HG03354 (cell line): ENCODE measurements around the gene CTSV.
A peak's percentile ranks its signal among the peaks of the same experiment; 100 is the strongest.
"Not testable (repeated sequence)": the region's sequence is repeated elsewhere in the genome, so short reads cannot be mapped to it uniquely, and the experiment has no call there.

ENCODE experiments used
- ATAC-seq: cut with Tn5 transposase; IDR thresholded peaks from one replicate; pipeline ENCODE4 v1.9.1; 2021; ENCODE audit warnings: mild to moderate bottlenecking; ENCODE audit not compliant: unreplicated experiment, poor library complexity, severe bottlenecking

CTSV gene

DNA sequence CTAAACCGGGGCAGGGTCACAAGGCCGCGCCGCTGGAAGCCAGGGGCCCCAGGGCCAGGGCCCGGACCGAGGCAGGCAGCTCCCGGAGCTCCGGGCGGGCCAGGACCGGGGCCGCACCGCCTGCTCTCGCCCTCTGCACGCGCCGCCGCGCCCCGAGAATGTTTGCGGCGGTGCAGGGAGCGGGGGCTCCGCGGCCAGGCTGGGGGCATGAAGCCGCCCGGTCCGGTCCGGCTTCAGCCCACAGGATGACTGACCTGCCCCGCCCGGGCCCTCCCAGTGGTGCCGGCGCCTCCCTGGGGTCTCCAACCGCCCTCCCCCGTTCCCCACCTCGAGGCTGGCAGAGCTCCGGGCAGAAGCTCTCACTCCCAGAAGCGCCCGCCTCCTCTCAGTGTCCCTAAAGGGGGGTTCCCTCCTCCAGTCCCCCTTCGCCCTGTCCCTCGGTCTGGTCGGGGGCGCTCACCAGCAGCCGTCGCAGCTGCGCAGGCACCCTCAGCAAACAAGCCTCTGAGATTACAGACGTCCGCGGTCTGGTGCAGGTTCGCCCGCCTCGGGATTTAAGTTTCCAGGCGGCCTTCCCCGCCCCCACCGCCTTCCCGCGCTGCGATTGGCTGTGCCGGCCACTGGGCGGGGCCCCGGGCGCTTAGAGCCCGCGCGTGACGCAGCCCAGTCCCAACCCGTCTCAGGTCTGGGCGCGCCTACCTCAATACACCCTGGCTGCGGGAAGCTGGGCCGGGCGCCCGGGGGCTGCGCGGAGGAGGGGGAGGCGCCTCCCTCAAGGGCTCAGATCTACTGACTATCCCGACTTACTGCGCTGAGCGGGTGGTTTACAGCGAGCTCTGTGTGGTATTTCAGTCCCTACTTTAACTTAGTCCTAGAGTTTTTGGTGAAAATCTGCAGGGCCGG lies at the start of gene CTSV:
TSS of gene CTSV (minus strand) at position 532 of the 903 bp plus-strand sequence. CDS start 1,099 bp downstream, outside the sequence.
- peak; percentile 98 for ATAC-seq

DNA sequence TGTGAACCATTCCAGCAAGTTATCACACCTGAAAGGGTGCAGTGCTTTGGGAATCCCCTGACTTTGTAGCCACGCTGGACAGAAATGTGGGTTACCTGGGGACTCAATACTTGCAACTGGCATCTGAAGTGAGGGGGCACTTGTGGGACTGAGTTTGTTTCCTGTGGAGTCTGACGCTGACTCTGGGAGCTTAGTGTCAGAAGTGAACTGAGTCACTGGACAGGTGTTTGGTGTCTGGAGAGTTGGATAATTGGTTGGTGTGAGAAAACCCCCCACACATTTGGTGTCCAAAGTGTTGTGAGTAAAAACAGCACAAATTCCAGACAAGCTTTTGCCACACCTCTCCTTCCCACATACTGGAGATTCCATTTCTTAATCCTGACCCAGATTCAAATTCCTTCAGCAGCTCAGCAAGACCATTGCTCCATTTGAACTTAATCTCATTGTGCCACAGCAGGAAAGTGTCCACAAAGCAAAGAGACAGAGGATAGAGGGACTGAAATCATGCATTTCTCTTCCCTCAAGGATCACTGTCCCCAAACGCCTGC lies 48.8 kb upstream of the CTSV start:
- ATAC-seq = not testable (repeated sequence)

DNA sequence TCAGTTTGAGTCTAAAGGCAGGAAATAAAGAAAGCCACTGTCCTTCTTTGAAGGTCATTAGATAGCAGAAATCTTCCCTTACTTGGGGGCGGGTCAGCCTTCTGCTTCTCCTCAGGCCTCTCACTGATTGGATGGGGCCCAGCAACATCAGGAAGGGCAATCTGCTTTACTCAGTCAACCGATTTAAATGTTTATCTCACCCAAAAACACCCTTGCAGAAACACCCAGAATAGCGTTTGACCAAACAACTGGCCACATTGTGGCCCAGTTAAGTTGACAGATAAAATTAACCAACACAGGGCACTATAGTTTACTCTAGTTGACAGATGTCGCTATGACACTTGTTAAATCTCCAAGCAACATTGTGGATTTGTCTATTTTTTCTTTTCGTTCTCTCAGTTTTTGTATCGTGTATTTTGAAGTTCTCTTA lies 45.6 kb upstream of the CTSV start:
- not testable (repeated sequence) for ATAC-seq

DNA sequence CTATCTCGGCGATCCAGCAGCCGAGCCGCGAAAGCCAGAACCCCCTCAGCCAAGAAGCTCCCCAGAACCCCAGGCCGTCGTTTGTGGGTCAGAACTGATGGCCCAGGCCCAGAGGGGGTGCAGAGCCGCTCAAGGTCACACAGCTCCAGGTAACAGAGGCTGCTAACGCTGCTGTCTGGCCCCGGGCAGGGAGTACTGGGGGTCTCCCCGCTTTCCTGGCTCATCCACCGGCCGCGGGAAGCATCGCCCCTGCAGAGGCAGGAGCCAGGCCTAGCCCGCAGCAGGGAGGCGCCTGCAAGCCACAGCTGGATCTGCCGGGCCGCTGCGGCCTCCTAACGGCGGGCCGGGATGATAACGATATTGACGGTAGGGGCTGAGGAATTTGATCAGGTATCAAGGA lies 39.4 kb upstream of the CTSV start:
- no peak for ATAC-seq

DNA sequence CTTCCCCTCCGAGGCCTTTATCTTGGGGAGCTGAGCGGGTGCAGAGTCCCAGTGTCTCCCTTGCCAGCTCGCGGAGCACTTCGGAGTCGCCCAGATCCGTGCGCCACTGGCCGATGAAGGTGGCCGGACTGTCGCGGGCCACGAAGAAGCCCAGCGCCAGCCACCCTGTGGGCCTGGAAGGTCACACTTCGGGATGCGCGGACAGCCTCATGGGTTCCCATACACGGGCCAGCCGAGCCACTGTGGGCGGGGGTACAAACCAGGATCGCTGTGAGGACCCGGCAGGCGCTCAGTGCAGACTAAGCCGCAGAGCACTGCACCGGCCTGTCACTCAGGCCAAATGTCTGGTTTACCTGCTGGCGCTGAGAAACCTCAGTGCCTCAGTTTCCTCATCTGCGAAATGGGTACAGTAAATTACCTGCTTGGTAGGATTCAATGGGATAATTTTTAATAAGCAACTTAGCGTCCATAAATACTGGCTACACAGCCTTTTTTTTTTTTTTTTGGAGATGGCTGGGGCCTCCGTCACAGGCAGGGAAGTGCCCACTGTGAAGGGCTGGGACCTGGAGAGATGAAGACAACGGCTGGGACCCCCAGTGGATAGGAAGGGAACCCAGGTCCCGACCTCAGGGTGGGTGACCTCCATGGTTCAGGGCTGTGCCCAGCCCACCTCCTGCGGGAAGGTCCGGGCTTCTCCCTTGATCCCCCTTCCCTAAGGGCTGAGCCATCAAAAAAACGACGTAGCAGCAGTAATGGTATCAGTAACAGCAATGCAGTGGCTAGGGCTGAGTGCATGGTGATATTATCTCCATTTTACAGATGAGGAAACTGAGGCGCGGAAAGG lies 38.7 kb upstream of the CTSV start:
- ATAC-seq = no peak

DNA sequence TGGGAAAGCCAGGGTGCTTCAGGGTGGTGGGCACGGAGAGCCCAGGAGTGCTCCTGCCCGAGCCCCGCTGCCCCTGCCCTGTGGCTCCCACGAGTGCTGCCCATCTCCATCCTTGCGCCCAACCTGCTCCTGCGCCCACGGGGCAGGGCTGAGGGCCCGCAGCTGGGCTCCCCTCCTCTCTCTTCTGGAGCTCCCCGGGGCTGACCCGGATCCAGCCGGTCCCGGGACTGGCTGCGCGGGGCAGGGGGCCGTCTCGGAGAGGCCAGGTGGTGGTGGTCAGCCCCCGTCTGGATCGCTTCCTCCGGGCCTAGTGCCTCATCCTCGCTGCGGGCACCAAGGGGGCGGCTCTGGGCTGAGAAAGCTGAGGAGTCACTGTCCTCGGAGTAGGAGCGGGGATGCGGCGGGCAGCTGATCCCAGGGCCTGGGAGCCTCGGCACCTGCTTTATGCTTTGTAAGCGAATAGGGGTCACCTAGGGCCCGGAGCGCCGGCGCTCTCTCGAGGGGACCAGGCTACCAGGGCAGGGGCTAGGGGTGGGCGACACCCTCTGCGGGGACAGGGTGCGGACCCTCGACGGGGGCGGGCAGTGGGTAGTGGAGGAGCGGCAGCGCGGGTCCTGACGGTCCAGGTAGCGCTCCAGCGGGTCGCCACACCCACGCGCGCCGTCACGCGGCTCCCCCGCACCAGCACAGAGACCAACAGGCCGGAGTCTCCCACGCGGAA lies 37.9 kb upstream of the CTSV start:
- not testable (repeated sequence) for ATAC-seq

DNA sequence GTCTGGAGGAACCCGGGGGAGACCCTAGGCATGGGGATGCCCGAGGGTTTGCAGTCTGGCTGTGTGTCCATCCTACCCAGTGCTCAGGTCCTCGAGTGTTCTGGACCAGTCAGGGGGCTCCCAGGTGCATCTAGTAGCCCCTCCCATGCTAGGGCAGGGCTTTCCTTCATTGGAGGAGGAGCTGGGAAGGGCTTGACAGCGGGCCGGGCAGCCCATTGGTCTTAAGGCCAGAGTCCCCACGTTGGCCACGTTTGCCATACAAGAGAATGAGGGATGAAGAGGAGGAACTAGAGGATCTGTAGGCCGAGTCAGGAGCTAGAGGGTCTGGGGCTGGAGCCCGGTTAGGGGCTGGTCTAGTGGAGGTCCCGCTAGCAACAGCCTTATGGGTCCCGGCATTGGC lies 37.3 kb upstream of the CTSV start:
- ATAC-seq = no peak

DNA sequence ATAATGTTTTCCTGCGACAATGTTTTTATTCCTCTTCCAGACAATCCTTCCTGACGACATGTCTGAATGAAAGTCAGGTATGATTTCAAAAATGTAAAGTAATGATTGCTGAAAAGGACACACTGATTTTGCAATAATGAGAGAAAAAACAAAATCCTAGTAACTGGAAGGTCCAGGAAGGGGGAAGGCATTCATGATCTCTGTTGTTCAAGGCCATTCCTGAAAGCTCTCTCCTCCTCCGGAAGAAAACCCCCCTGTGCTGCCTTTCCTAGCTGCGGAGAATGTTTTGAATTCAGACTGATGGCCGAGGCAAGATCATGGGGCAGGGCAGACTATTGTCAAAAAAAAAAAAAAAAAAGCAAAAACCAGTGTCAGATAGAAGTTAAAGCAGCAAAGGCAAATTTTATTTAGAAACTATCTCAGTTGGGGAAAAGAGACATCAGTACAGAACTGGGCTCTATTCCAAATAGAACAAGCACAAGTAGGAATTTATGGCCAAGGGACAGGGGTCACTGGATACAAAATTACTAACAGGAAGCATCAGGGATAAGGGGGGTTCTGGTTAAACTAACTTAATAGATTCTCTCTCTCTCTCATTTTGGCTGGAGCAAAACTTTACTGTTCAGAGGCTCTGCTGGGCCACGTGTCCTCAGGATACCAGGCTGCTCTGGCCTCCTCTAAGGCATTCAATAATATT lies 36.5 kb upstream of the CTSV start:
- no peak for ATAC-seq

DNA sequence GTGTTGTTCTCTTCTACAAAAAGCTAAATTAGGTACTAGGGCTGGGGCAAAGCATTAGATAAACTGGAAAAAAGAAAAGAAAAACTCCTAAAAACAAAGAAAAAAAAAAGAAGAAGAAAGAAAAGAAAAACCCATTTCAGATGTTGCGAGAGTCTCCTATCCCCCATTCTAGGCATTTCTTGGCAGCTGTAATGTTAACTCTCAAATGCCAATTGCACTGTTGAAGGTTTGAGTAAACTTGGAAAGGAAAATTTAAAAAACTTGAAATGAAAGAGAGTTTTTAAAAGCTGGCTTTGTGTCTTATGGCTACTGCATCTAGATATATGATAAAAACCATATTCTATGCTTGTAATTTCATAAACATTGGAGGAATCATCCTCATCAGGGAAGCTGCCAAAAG lies 34.6 kb upstream of the CTSV start:
- no peak for ATAC-seq

DNA sequence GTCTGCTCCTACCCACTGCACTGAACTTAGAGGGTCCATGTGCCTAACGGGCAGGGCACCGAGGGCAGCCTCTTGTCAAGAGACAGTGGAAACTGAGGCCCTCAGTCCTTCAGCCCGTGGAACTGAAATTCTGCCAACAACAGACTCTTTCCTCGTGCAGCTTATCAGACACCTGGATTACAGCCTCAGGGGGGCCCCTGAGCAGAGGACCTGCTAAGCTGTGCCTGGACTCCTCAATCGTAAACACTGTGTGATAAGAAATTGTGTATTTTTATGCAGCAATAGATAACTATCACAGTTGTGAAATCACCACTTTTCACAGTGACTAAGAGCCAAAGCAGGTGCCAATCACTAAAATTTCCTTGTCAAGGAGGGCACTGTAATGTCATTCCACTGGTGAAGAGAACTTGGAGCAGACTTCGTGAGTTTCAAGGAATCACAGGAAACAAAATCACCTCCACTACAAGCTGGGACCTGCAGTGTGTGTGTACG lies 33.4 kb upstream of the CTSV start:
- no peak for ATAC-seq

DNA sequence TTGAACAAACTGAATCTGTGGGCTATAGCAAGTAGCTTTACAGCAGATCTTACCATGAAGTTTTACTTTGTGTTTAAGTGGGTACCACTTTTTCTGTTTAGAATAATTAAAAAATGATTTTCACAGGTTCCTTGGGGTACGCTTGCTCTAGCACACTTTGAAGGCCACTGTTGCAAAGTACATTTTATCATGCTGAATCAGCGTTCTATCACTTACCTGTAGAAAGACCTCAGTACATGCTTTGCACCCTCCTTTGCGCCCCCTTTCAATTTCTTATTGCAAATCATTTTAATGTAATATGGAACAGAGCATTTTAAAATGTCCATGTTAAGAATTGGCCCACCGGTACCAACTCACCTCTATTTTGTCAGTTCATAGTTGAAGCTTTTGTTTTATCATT lies 31.4 kb upstream of the CTSV start:
- ATAC-seq = not testable (repeated sequence)

DNA sequence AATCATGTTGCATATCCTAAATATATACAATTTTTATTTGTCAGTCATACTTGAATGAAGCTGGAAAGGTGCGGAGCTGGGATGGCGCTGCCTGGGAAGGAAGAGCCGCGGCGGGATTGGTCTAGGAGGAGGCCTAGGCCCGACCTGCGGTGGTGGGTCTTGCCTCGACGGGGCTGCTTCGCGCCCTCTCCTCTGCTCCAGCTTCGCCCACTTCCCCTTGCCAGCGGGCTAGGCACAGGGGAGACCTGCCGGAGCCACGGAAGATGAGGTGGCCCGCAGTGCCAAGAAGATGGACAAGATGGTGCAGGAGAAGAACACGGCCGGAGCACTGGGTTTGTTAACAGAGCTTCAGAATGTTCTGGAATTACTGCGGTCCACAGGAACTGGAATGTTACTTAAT lies 28.5 kb upstream of the CTSV start:
- no peak for ATAC-seq

DNA sequence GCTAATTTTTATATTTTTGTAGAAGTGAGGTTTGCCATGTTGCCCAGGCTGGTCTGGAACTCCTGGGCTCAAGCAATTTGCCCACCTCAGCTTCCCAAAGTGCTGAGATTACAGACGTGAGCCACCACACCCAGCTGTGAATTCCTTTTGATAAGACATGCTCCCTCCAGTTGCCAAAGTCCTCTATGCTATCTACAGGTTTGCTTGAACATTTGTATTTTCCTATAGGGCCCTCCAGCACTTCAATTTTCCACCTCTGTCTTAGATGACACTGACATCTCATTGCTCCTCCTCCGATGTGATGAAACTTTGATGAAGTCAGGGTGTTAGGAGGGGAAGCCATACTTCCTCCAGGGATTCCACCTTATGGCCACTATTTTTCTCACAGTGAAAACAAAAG lies 25.2 kb upstream of the CTSV start:
- no peak for ATAC-seq

DNA sequence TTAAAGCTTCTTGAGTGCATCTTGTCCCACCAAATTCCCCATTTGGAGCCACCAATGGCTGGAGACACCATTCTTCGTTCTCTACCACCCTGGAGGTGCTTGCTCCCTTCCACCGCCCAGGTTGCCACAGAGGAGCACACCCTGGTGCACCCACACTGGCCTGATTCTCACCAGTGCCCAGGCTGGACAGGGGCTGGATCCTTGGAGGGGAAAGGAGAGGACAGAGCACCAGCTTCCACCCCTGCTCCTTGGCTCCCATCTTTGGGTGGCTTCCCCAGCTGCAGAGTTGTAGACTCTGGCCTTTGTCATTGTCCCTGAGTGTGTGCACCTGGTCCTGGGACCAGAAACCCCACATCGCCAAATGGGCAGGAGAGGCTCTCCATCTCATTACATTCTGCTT lies 21.9 kb upstream of the CTSV start:
- no peak for ATAC-seq

DNA sequence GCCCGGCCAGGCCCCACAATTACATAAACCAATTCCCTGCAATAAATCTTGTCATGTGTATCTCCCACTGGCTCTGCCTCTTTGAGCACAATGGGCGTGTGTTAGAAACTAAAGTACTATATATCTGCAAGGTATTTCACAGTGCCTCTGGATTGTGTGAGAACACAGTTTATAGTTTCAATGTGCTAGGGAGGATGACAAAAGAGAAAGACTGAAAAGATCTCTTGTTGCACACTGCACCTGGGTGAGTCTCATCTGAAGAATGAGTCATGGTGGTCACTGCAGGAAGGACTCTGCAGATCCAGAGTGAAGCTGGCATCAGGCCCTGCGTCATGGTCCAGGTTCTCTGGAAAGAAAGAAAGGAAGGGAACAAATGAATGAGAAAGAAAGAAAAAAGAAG lies 20.7 kb upstream of the CTSV start:
- ATAC-seq = no peak

DNA sequence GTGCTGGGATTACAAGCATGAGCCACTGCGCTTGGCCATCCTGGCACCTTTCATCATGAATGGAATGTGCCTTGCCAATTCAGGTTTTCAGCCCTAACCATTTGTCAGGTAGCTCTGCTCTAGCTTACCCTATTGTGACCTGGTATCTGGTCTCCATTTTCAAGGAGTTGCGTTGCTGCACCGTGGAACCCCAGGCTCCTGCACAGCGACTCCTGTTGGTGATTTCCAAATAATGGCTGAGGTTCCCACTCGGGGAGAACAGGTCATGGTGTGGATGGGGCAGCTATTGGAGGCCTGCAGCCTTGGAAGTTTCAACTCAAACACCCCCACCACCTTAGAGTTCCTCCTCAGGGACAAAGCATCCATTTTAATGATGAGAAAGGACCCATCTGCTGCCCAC lies 18.7 kb upstream of the CTSV start:
- no peak for ATAC-seq

DNA sequence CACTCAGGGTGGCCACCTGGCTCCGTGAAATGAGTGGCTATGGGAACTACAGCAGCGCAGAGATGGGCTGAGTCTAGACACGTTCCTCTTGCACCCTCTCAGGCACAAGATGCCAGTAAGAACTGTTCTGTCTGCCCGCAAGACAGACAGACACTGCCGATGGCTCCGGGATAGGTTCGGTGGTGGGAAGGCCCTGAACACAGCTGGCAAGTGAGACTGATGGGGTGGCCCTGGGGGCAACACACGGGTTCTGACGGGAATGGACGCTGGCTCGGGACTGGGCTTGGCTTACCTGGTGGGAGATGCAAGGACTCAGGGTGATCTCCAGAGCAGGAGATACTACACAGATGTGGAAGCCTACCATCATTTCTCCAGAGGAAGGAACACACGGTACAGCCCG lies 16.9 kb upstream of the CTSV start:
- not testable (repeated sequence) for ATAC-seq

DNA sequence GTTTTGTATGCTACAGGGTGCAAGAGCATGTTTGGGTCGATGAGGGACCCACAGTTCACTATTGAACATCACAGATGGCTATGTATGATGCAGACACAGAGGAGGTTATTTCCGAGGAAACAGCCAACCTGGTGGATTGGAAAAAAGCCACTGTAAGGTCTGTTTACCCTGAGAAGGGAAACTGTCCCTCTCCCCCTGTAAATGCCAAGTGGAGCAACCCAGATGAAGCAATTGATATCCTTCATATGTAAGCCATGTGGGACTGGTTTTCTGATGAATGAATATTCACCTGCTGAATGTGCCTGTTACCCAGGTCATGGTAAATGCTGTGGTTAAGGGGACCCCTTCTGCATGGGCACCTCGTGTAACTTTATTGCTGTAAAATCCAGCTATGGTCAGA lies 14.8 kb upstream of the CTSV start:
- no peak for ATAC-seq

DNA sequence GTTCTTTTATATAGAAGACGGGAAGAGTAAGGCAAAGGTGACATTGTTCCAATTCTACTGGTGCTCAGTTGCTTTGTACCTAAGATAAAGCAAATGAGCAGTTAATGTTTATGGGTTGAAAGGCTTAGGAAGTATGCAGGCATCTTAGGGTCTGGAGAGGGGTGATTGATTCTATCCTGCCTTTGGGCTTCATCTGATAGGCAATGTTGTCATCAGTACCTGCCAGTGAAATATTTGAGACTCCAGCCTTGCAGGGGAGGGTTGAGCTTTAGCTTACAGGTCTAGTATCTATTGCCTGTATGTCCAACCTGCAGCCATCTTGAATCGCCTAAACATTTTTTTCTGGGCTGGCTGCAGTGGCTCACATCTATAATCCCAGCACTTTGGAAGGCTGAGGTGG lies 13.8 kb upstream of the CTSV start:
- no peak for ATAC-seq
